HEK293 (cell line): Measurements from ENCODE around the gene RIMS3.

ENCODE experiments used
- TF ChIP-seq, protein P1 (sequence below): fragments of 450-650 bp; formaldehyde crosslinking; IDR thresholded peaks from 2 replicates; pipeline ENCODE4 v1.5.1; 2016; ENCODE audit warnings: missing biosample characterization, missing genetic modification characterization
- TF ChIP-seq, protein P2 (sequence below): IDR thresholded peaks from 2 replicates; pipeline ENCODE4 v1.6.1; 2011; ENCODE audit warnings: mild to moderate bottlenecking, low read depth, low read length, borderline replicate concordance

GRCh38 chr1:40710581-40711315 lies 45.3 kb upstream of the RIMS3 start:
- TF ChIP-seq, protein P1, sequence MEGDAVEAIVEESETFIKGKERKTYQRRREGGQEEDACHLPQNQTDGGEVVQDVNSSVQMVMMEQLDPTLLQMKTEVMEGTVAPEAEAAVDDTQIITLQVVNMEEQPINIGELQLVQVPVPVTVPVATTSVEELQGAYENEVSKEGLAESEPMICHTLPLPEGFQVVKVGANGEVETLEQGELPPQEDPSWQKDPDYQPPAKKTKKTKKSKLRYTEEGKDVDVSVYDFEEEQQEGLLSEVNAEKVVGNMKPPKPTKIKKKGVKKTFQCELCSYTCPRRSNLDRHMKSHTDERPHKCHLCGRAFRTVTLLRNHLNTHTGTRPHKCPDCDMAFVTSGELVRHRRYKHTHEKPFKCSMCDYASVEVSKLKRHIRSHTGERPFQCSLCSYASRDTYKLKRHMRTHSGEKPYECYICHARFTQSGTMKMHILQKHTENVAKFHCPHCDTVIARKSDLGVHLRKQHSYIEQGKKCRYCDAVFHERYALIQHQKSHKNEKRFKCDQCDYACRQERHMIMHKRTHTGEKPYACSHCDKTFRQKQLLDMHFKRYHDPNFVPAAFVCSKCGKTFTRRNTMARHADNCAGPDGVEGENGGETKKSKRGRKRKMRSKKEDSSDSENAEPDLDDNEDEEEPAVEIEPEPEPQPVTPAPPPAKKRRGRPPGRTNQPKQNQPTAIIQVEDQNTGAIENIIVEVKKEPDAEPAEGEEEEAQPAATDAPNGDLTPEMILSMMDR (tag by site-specific recombination) = no peak
- TF ChIP-seq, protein P2, sequence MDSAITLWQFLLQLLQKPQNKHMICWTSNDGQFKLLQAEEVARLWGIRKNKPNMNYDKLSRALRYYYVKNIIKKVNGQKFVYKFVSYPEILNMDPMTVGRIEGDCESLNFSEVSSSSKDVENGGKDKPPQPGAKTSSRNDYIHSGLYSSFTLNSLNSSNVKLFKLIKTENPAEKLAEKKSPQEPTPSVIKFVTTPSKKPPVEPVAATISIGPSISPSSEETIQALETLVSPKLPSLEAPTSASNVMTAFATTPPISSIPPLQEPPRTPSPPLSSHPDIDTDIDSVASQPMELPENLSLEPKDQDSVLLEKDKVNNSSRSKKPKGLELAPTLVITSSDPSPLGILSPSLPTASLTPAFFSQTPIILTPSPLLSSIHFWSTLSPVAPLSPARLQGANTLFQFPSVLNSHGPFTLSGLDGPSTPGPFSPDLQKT = no peak
